Effector CD8-positive, alpha-beta T cell (primary cell): ENCODE data around the gene HSP90AA1.
"Not testable (repeated sequence)": the region's sequence is repeated elsewhere in the genome, so short reads cannot be mapped to it uniquely, and the experiment has no call there.

Experiments used
- DNase-seq: peaks from one replicate; lab custom pipeline; 2025; lab: John Stamatoyannopoulos, UW

HSP90AA1 gene

DNA sequence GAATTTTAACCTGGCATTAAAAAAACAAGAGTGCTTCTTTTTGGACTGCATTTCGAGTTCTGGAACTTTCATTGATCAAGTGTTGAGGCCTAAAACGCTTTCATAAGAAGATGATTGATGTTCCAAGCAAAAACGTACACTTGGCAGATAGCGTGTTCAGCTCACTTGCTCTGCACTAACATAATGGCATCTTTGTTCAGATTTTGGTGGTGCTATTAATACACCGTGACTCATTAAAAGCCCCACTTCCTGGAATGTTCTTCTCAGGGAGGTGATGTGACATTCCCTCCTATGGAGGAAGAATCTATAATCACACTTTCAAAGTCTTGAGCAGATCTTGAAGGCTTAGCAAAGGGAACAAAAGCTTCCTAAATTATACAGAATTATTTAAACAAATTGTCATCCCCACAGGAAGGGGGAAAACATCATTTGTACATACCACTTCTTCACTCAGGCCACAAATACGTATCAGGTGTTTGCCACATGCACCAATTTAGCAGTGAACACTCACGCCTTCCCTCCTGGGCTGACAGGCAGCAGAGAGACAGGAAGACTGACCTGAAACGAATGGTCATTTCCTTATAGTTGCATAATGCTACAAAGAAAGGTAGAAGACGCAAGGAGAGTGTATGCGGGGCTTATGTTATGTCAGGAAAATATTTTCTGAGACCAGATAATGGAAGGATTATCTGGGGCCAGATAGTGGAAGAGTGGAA is 15.4 kb downstream of the HSP90AA1 start:
- DNase-seq, result no peak

DNA sequence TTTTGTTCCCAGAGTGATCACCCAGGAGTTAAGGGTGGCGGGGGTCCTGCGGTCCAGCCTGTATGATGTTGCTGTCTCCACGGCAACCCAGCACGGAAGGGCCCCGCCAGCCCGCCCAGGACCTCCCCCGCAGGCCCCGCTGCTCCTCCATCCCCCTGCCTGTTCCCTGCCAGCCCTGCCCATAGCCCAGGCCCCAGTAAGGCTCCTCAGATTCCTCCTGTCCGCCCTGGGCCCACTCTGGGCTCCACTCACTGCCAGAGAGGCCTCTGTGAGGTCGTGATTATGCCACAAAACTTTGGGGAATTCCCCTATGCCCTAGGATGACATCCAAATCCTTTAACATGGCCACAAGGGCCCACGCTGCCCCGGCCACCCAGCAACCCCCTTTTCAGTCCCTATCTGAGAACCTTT is 20.8 kb downstream of the HSP90AA1 start:
- DNase-seq, result no peak

DNA sequence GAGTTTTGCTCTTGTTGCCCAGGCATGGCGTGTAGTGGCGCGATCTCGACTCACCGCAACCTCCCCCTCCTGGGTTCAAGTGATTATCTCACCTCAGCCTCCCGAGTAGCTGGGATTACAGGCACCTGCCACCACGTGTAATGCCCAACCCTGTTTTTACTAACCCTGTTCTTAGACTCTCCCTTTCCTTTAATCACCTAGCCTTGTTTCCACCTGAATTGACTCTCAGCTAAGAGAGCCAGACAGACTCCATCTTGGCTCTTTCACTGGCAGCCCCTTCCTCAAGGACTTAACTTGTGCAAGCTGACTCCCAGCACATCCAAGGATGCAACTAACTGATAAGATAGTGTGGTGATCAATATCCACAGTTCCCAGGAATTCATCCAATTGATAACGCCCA is 22.3 kb downstream of the HSP90AA1 start:
- DNase-seq, result not testable (repeated sequence)

DNA sequence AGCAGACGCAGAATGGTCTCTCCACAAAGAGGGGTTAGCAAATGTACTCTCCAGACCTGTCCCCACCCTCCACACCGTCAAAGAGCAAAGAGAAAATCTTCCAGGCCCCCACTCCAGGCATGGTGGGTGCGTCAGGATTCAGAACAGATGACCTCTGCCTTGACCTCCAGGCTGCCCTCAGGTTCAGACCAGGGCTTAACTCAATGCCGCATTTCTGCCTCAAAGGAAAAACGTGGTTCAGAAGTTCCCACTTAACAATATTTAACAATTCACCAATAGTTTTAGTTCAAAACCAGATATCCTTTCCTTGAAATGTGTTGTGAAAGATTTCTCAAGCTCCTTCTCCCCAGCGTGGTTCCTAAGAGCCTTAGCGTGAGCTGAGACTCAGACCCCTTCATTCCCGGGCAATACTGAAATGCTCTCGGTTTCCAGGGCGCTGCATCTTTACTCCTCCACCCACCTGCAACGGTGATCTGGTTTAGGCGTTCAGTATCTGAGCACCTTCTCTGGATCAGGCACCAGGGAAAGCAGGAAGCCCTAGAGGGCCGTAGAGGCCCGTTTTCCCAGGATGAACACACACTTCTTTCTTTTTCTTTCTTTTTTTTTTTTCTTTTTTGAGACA is 22.9 kb downstream of the HSP90AA1 start:
- no peak for DNase-seq

DNA sequence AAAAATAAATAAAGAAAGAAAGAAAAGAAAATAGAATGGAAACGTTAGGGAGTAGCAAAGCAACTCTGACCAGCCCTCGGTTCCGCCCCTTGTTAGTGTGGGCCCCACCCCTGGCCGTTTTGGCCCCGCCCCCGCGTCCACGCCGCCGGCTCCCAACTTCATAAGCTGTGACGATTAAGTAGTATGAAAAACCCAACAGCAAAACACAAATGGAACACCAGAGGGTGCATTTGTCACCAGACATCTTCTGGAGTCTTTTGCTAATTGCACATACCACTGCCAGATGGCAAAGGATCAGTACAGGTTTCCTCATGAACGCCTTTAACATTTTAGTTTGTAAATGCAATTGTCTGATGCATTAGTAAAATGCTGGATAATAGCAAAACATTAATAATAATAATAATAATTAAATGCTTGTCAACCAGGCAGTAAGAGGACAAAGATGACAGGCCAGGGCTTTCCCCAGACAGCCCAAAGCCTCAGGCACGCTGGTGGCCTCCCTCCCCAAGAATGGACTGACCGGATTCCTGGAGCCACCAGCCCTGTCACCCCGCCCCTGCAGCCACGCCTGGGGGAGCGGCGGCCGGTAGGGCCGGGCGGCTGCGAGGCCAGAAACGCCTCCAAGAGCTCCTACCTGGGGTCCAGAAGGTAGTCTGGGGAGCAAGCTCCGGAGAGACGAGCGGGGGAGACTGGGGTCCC is 23.6 kb downstream of the HSP90AA1 start:
- DNase-seq, result peak; percentile 59

DNA sequence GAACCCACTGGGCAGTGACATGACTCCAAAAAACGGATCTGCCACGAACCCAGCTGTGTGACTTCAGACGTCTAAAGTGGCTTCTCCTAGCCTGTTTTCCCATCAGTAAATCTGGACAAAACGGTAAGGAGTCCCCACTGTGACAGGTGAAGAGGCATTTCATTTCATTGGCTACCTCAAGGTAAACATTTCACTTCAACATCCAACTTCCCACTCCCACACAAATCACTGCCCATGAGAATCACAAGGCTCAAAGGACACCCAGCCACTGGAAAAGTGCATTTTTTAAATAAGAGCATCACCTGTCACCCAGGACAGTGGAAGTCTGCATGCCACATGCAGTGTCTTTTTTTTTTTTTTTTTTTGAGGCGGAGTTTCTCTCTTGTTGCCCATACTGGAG is 27.9 kb downstream of the HSP90AA1 start:
- DNase-seq, result no peak

DNA sequence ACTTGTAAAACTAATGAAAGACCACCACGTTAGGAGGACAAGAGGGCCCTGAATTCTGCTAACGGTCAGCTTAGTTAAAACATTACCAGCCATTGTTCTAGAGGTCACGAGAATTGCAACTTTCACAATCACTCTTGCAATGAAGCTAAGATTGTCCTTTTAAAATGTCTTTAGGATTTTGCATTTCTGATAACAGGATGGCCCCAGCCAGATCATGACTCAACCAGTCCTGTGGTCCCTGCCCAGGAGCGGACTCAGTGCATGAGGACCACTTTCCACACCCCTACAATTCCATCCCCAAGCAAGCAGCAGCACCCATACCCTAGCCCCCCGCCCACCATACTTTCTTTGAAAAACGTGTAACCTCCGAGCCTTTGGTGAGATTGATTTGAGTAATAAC is 28.7 kb downstream of the HSP90AA1 start:
- DNase-seq, result no peak

DNA sequence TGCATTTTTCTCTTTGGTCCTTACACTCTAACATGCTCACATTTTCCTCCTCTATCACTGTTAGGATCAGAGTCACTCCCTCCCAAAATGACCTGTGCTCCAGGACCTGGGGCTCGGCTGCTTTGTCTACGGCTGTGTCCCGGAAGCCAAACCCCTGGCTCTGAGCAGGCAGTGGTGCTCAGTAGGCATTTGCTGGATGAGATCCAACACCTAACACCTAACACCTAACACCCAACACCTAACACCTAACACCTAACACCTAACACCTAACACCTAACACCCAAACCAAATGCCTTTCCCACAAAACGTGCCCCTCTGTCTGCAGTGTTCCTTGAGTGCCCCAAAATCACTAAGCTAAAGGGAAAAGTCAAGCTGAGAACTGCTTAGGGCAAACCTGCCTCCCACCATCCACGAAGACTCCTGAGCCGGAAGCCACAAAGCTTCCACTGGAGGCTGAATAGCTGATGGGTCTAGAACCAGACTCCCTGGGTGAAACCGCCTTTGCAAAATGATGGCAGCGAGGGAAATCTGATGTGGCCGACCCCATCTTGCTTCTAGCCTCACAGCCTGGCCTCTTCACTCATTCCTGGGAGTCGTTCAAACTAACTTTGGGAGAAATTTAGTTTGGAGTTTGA is 29.2 kb downstream of the HSP90AA1 start:
- no peak for DNase-seq

DNA sequence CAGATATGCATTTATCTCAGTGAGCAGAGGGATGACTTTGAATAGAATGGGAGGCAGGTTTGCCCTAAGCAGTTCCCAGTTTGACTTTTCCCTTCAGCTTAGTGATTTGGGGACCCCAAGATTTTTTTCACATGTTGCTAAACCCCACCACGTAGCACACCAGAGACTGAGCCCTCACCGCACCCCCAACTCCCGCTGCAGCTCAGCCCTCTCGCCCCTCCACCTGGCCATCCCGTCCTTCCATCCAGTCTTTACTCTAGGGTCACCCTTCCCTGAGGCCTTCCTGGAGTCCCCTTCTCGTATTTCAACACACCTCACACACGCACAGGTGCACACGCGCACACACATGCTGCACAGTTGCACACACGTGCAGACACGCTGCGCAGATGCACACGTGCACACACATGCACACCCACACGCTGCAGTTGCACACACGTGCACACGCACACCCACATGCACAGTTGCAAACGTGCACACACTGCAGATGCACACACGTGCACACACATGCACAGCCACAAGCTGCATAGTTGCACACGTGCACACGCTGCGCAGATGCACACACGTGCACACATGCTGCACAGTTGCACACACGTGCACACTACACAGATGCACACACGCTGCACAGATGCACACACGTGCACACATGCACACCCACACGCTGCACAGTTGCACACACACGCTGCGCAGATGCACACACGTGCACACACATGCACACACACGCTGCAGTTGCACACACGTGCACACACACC is 30.0 kb downstream of the HSP90AA1 start:
- DNase-seq, result no peak

DNA sequence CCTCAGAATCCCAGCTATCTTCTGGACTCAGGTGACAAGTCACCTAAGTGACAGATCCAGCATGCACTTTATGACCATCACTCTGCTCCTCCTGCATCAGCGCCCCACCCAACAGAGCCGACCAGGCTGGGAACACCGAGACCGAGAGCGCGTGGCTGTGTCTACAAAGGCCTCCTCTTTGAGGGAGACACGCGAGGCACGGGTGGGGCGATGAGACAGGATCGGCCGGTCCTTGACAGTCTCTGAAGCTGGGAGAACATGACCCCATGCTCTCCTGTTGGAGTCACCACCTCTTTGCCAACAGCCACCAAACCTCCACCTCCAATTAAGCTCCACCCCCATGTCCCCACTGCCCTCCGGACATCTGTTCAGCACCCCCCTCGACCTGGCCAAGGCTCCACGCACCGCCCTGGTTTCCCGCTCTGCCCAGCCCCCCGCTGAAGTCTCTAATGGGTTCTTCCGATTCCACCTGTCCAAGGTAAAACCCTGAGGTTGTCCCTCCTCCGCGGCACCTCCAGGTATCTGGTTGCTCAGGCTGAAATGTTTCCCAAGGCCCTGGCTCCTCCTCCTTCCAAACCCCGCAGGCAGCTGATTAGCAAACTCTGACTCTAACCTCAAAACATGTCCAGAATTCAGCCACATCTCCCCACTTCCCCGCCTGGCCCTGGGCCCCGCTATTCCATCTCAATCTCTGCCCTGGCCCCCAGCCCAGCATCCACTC is 31.5 kb downstream of the HSP90AA1 start:
- DNase-seq, result no peak

DNA sequence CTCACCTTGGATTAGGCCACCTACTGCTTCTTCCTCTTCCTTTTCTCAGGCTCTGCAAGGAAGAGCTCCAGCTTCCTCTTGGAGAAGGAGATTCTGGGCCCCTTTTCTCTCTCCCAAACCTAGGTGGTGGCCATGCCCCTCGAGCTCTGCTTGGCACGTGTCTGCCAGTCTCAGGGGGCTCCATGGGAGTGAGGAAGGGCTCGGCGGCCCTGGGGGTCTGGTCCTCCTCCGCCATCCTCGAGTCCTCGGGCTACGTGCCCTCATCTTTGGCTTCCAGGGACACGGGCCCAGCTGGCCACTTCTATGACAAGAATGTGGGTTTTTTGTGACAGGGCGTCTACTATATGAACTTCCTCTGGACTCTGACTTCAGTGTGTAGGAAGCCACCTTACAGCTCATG is 34.3 kb downstream of the HSP90AA1 start:
- no peak for DNase-seq

DNA sequence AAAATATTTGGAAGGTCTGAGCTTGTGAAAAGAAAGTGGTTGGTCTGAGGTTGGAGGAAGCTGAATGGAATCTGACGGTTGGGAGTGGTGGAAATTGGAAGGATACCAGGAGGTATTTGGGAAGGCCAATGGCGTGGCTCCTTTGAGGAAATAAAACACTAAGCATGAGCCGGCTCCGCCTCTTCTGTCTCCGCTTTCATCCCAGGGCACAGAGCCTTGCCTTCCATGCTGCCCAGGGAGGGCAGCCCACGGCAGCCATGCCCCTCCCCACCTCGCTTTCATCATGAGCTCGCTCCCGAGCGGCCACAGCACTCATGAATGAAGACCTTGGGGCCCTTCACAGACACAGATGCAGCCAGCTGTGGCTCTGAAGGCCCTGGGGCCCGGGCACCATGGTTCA is 36.2 kb downstream of the HSP90AA1 start:
- no peak for DNase-seq

DNA sequence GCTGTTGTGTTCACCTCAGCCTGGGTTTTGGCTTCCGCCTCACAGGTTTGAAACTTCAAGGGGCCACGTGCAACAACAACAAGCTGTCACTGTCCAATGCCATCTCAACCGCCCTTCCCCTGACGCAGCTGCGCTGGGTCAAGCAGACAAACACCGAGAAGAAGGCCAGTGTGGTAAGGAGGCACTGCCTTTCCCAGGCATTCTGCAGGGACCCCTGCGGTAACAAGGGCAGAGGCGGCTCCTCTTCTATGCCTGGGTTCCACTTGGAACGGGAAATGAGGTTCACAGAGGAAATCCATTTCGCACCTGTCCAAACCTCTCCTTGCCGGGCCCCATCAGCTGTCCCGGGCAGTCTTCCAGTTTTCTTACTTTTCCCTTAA is 36.8 kb downstream of the HSP90AA1 start:
- no peak for DNase-seq

DNA sequence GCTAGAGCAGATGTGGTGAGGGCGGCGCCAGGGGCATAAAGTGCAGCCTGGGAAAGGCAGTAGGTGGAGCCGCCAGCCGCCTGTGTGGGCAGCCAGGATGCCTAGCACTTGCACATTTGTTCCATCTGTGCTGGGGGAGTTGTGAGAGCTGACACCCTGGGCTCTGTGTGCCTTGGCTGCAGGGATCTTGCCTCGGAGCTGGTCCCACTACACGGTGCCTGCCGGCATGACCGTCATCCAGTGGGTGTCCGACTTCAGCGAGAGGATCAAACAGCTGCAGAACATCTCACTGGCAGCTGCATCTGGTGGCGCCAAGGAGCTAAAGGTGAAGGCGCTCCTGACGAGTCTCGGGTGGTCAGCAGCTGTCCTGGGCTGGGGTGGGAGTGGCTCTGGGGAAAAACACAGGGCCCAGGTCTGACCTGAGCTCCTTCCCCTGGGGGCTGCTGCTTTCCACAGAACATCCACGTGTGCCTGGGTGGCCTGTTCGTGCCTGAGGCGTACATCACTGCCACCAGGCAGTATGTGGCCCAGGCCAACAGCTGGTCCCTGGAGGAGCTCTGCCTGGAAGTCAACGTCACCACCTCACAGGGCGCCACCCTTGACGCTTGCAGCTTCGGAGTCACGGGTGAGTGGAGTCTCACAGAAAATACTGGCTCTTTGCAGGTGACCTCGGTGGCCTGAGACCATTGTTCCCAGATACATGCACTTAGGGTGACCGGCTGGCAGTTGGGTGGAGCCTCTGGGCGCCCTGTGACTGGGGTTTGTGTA is 37.4 kb downstream of the HSP90AA1 start:
- no peak for DNase-seq

DNA sequence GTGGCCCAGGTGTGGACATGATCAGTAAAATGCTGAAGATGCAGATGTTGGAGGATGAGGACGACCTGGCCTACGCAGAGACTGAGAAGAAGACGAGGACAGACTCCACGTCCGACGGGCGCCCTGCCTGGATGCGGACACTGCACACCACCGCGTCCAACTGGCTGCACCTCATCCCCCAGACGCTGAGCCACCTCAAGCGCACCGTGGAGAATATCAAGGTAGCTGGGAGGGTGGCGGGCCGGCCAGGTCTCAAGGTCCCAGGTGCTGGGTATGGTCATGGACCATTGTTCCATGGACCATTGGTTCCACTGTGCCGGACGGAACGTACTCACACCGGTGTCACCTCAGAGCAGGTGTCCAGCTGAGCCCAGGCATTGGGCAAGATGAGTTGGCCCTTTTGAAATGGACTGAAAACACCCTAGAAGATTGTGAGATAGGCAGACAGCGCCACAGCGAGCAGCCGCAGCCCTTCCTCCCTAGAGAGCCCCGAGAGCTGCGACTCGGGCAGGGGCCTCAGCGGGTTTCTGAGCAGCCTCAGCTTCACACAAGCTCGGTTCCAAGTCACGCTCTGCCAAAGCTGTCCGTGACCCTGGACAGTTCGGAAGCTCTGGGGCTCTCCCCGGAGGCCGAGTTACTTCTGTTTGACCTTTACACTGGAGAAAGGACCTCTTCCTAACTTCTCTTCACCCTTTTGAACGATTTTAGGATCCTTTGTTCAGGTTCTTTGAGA is 38.9 kb downstream of the HSP90AA1 start:
- no peak for DNase-seq

DNA sequence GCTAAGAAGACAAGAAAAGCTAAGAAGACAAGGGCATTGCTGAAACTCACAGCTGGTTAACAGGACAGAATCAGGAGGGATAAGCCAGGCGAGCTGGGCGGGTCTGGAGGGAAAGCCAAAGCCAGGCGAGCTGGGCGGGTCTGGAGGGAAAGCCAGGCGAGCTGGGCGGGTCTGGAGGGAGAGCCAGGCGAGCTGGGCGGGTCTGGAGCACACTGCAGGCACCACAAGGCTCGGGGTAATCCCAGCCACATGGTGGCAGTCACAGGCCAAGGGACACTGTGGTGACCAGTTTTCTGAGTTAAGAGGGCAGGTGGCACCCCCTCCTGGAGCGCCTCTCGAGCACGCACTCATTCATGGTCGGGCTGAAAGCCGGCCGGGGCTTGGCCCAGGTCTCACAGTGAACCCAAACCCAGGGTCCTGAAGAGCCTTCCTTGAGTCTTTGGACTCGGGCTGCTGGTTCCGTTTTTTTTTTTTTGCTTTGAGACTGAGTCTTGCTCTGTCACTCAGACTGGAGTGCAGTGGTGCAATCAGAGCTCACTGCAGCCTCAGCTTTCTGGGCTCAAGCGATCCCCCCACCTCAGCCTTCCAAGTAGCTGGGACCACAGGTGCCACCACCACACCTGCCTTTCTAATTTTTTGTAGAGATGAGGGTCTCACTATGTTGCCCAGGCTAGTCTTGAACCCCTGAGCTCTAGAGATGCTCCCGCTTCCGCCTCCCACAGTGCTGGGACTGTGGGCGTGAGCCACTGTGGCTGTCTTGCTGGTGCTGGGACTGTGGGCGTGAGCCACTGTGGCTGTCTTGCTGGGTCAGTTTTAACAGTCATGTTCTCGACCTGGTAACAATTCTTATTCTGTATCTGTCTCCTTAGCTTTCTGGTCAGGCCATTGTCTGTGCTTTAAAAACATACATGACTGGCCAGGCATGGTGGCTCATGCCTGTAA is 40.2 kb downstream of the HSP90AA1 start:
- DNase-seq, result no peak

DNA sequence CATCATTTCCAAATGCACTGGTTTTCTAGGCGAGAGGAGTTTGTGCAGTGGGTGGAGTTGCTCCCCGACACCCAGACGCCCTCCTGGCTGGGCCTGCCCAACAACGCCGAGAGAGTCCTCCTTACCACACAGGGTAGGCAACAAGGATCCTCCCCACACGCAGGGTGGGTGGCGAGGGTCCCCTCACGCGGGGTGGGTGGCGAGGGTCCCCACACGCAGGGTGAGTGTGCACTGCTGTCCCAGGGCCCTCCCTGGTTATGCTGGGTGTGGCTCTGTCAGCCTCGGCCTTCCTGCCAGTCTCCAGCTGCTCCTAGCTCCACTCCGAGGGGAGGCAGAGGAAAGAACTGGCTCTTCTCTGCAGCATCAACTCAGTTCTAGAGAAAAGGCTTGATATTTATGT is 42.3 kb downstream of the HSP90AA1 start:
- no peak for DNase-seq

DNA sequence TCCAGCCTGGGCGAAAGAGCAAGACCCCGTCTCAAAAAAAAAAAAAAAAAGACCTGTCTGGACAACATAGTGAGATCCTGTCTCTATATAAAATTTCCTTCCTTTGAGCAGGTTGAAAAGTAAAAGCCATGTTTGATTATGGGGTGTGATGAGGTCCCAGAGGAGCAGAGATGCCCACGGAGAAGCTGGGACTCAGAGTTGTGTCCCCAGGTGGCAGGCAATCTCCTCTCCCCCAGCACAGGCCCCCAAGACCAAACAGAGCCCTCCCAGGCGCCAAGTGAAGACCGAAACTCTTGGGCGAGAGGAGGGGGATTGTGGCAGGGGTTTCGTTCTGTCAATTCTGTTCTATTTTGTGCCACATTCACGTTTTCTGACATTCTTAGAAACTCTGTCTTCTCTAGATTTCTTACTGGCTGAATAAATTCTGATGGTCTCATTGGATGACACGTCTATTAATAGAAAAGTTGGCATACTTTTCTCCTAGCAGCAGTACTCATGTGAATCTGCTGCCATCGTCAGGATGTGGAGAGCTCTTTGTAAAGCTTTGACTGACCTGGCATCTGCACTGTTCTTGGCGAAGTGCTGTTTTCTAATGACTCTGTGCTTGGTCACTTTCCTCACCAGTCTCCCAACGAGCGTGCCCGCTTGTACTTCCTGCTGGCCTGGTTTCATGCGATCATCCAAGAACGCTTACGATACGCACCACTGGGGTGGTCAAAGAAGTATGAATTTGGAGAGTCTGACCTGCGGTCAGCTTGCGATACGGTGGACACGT is 43.4 kb downstream of the HSP90AA1 start:
- DNase-seq, result no peak
